Brain pericyte (primary cell): ENCODE results near the gene NKX1-2.

ENCODE experiments used
- DNase-seq: peaks from one replicate; pipeline ENCODE4 v3.0.0-alpha.2; 2012; ENCODE audit warnings: low read depth, low spot score

NKX1-2 gene

GRCh38 chr10:124450012-124450782, at the start of gene NKX1-2:
Gene NKX1-2, minus strand, starts transcription at chr10:124450035. Its CDS starts 92 bp downstream, at chr10:124449943.
- no peak for DNase-seq

GRCh38 chr10:124498056-124498455, 48.2 kb upstream of the NKX1-2 start:
- no peak for DNase-seq

- DNase-seq: no peak
Observed at GRCh38 chr10:124497196-124497881, 47.5 kb upstream of the NKX1-2 start.

GRCh38 chr10:124496620-124497019, 46.8 kb upstream of the NKX1-2 start:
- DNase-seq: no peak

GRCh38 chr10:124496150-124496549, 46.3 kb upstream of the NKX1-2 start:
- DNase-seq: no peak

- no peak for DNase-seq
Observed at GRCh38 chr10:124495725-124496124, 45.9 kb upstream of the NKX1-2 start.

- DNase-seq: no peak
Observed at GRCh38 chr10:124495162-124495561, 45.3 kb upstream of the NKX1-2 start.

- DNase-seq: no peak
Observed at GRCh38 chr10:124494046-124494807, 44.4 kb upstream of the NKX1-2 start.

- no peak for DNase-seq
Observed at GRCh38 chr10:124493214-124493882, 43.5 kb upstream of the NKX1-2 start.

GRCh38 chr10:124492266-124492665, 42.4 kb upstream of the NKX1-2 start:
- no peak for DNase-seq

GRCh38 chr10:124491105-124491504, 41.3 kb upstream of the NKX1-2 start:
- no peak for DNase-seq

- no peak for DNase-seq
Observed at GRCh38 chr10:124486635-124487034, 36.8 kb upstream of the NKX1-2 start.

- DNase-seq: no peak
Observed at GRCh38 chr10:124484661-124485060, 34.8 kb upstream of the NKX1-2 start.

- DNase-seq: no peak
Observed at GRCh38 chr10:124484031-124484430, 34.2 kb upstream of the NKX1-2 start.

GRCh38 chr10:124482876-124483275, 33.0 kb upstream of the NKX1-2 start:
- DNase-seq: no peak

- DNase-seq: no peak
Observed at GRCh38 chr10:124482236-124482800, 32.5 kb upstream of the NKX1-2 start.

- DNase-seq: no peak
Observed at GRCh38 chr10:124481717-124482116, 31.9 kb upstream of the NKX1-2 start.

GRCh38 chr10:124480860-124481259, 31.0 kb upstream of the NKX1-2 start:
- no peak for DNase-seq

GRCh38 chr10:124478515-124478914, 28.7 kb upstream of the NKX1-2 start:
- no peak for DNase-seq

- no peak for DNase-seq
Observed at GRCh38 chr10:124477614-124478363, 28.0 kb upstream of the NKX1-2 start.
